Measurements from ENCODE around the gene IRX2.

Gene IRX2

DNA sequence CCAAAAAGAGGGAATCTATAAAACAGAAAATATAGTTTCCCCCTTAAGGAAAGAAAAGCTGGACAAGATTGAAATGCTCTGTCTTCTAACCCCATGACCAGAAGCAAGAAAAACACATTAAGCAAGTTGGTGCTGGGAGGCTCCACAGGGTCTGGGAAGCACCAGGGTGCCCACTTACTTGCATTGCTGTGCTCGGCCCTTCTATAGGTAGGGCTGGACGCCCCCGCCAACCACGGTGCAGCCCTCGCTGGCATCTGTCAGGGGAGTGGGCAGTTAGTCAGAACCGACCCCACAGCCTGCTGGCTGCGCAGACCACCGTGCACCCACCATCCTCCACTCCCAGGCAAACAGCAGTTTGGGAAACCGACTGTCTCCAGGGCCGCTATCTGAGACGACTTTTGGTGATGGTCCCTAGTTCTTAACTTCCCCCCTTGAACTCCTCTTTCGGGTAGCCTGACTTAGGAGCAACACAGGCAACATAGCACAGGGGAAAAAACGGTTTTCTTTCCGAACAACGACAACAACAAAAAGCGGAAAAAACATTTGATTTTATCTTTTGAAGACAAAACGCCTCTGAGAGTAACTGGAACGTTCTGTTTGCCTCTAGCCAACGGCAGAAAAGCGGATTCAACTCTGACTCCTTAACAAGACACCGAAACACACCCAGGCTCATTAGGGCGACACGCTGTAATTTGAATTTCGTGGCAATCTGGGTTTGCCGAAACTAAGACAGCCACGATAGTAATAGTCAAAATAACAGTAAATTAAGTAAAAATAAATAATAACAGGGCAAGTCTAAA lies 3.9 kb downstream of the IRX2 start:
- Histone ChIP-seq H3K4me3 (peak overlapping the region; percentile 31 to 81 (median 64)), H3K27ac (peak overlapping the region in 19 of 21 experiments; percentile 64 to 97 (median 90))

DNA sequence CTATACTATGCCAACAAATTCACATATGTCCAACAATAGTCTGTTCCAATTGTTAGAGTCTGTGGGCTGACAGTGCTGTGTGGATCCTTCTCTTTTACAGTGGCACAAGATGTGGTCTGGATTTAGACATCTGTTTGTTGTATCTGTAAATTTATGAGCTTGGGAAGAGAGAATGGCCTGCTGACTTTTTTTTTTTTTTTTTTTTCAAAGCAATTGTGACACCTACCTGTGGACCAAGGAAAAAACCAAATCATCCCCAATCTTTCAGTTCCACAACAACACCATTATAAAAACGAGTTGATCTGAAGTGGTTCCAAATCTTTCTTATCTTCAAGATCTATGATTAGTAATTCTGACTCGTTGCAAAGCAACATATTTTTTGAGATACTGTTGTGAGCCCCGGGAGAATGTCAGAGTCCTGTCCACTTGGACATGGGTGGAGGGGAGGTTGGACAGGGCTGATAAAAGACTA lies 4.9 kb downstream of the IRX2 start:
- Histone ChIP-seq H3K27ac (peak overlapping the region in 3 of 21 experiments; percentile 93 to 95 (median 95)), H3K4me3 (peak overlapping the region in 3 of 7 experiments; percentile 21 to 64 (median 63))

DNA sequence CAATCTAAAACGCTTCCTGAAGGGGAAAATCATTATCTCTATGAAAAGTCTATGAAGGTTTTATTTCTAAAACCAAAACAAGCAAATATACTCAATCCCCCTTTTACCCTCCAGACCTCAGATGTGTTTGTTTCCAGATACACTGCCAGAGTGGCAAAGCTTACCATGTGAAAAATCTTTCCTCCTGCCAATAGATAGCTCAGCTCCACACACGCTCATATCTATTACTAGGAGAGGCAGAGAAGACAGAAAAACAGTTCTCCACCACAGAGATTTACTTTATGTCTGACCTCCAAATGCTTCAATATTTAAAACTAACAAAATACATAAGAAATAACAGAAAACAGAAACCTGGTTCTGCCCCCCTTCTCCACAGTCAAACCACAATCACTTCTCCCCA lies 7.0 kb downstream of the IRX2 start:
- peak overlapping the region in 8 of 21 experiments; percentile 5 to 85 (median 59) for H3K27ac ChIP-seq

DNA sequence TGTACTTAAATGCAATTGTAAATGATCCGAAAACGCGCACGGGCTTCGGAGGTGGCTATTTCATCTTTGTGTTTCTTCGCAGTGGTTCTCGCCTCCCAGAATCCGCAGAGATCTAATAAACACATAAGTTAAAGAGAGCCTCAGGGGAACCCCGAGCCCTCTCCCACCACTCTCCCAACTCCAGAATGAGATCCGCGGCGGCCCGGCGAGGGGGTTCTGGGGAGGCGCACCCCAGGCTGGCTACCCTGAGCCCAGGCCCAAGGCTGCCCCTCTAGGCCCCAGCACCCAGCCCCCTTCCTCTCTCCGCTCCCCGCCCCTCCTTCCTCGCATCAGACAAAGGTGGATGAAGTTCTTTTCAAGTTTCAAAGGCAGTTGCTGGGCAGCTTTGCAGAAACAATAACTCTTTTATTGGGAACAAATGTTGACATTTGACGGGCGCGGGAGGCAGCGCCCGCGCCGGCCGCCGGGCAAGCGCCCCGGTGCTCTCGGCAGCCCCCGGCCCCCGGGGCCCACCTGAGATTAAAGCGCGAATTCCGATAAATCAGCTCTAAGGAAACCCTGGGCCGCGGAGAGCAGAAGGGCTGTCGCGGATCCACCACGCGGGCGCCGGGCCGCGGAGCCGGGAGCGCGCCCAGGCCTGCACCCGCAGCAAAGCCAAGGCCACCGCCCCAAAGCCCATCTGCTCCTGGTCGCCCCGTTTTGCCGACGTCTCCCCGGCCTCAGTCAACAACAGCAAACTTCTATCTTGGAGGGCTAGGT lies 8.4 kb downstream of the IRX2 start:
- Histone ChIP-seq H3K4me3 (peak overlapping the region in 2 of 7 experiments; percentile 2 to 4), H3K27ac (peak overlapping the region in 18 of 21 experiments; percentile 5 to 85 (median 66))

More for the DNA sequence above, 7.0 kb downstream of the IRX2 start:
- peak overlapping the region in 1 of 7 experiments; percentile 63 for H3K4me3 ChIP-seq

DNA sequence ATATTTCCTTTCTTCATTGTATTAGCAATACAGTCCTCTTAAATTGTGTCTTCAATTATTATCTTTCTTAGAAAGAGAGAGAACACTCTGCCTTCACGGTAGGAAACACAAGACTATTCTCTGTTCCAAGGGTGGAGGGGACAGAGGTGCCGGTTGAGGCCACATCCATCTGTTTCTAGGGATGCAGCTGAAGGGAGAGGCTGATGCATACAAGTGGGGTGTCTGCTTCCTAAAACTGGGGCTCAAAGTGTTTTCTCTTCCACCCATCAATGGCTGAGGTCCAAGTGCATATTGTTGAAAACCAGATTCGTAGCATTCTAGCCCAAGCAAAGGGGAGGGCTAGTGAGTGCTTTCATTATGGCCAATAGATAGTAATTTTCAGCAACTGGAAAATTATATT lies 9.5 kb downstream of the IRX2 start:
- Histone ChIP-seq H3K27ac (peak overlapping the region in 6 of 21 experiments; percentile 17 to 85 (median 74)), H3K4me3 (no peak overlapping the region)

DNA sequence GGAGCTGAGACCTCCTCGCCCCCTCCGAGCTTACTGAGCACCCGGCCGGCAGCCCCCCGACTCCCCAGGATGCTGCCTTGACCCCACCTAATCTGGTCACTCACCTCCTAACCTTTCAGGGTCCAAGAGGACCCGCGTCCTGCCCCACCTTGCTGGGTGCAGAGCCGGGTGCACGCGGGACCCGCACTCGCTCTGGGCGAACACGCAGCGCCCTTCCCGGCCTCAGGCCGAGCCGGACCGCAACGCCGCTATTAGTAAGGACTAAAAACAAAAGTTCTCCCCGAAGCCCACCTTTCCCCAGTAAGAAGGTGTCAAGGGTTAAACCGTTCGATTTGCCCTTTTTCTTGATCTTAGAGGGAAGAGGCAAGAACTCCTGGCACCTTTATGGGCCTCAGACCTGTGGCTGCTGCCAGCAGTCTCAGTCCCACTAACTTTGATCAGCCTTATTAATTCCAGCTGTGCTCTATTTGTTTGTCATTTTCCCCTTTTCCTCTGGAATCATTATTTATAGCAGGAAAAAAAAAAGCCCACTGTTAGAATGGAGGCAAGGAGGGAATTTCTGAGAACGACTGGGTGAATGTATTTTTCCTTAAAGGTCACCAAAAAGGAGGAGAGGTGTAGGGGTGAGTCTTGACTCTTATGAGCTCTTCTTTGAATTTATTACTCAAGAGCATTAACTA lies 10.5 kb downstream of the IRX2 start:
- Histone ChIP-seq H3K27ac (peak overlapping the region in 11 of 21 experiments; percentile 59 to 85 (median 75)), H3K4me3 (peak overlapping the region in 1 of 7 experiments; percentile 14)

DNA sequence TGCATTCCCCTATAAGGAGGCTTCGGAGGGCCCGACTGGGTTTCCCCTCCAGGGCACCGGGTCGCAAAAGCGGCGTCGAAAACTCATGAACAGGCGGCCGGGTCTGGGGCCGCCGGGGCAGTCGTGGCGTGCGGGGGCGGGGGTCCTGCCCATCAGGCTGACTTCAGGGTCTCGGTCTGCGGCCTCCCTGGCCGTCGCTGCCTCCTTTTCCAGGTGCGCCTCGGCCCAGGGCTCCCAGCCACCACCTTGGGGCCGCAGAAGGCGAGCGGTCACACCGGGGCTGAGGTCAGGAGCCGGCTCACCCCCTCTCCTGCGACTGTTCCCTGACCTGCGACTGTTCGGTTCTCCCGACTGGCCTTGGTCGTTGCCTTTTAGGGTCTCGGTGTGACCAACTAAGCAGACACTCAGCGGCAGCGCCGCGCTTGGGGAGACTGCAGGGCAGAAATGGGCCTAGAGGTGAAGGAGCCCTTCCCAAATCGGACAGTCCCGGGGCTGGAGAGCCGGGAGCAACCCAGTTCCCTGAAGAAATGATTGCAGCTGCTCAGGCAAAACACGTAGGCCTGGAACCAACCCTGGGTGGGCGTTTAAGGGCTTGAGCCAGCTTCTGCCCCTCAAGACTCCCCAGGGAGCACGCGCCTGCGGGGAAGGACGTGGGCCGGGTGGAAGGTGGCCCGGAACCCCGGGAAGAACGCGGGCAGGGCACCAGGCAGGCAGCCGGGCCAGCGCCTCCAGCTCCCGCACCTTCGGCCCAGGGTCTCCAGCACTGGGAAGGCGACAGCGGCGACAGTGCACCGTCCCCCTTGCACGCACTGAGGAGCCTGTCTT lies 11.2 kb downstream of the IRX2 start:
- peak overlapping the region in 19 of 21 experiments; percentile 48 to 86 (median 76) for H3K27ac ChIP-seq
- peak overlapping the region; percentile 31 to 56 (median 48) for H3K4me3 ChIP-seq

DNA sequence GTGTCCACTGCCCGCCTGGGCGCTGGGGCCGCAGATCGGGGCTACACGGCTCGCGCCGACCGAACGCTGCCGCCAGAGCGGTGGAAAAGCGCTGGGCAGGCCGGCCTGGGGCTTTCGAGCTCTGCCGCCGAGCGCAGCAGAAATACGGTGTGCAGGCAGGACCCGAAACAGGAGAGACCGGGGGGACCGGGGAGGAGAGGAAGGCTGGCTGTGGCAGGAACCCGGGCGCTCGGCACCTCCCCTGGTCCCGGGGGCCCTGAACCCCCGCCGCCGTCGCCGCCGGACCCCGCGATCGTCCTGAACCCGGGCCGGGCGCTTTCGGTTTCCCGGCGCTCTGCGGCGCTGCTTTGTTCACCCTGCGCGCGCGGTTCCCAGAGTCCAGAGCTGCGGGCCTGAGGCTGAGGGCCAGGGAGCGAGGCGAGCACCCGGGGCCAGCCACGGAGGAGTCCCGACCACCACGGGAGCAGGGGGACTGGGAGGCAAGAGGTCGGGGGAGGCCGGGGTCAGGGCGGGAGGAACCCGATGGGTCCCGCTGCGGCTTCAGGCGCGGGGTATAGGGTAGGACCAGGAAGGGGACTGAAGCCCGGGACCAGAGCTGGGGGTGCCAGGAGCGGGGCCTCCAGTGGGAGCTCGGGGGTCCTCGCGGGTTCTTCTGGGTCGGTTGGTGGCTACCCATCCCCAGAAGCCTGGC lies 12.0 kb downstream of the IRX2 start:
- Histone ChIP-seq H3K27ac (peak overlapping the region in 20 of 21 experiments; percentile 48 to 86 (median 76)), H3K4me3 (peak overlapping the region; percentile 31 to 56 (median 48))

DNA sequence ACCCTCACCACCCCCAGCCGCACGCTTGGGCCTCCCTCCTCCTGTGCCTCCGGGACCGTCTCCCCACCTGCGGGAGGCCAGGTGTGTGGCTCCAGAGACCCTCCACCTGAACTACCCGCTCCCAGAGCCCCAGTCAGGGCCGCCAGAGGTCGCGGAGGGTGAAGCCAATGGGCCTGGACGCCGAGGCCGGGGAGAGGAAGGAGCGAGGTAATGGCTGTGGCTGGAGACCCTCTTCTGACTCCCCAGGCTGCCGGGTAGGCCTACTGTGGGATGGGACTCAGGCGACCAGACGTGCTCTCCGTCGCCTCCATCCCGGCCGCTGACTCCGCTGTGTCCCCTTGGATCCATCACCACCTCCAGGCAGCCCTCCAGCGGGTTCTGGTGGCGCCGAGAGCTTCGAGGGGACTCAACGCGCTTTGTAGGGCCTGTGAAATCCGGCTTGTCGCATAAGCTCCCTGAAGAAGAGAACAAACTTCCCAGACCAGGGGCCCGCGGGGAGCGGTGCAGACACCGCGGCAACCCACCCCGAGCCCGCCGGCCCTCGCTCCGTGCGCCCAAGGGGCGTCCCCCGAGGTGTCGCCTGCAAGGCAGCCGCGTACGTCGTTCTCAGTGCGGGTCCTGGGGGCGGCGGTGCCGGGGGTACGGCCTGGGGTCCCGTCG lies 12.6 kb downstream of the IRX2 start:
- Histone ChIP-seq H3K4me3 (peak overlapping the region; percentile 31 to 56 (median 48)), H3K27ac (peak overlapping the region in 20 of 21 experiments; percentile 48 to 86 (median 76))

DNA sequence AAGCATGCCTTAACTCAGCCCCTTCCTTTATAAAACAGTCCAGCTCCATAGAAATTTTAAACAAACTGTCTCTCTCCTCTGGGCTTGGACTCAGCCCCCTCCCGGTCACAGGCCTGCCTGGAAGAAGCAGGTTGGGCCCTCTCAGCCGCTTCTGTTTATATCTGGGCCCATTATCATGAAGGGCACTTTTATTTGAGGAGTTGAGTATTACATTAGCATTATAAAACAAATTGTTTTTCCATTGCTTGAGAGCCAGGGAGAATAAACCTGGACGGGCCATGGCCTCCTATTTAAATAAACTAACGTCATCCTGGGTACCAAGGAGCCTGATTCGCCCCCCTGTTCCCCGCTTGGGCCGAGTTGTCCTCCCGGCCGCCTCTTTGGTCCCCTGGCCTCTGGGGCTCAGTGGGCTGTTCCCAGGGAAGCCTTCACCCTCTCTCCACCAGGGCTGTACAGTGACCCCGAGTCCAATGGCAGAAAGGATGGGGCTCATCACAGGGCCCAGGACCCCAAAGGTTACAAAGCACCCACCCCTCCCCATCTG lies 13.2 kb downstream of the IRX2 start:
- H3K4me3 ChIP-seq: no peak overlapping the region
- peak overlapping the region in 1 of 21 experiments; percentile 70 for H3K27ac ChIP-seq

DNA sequence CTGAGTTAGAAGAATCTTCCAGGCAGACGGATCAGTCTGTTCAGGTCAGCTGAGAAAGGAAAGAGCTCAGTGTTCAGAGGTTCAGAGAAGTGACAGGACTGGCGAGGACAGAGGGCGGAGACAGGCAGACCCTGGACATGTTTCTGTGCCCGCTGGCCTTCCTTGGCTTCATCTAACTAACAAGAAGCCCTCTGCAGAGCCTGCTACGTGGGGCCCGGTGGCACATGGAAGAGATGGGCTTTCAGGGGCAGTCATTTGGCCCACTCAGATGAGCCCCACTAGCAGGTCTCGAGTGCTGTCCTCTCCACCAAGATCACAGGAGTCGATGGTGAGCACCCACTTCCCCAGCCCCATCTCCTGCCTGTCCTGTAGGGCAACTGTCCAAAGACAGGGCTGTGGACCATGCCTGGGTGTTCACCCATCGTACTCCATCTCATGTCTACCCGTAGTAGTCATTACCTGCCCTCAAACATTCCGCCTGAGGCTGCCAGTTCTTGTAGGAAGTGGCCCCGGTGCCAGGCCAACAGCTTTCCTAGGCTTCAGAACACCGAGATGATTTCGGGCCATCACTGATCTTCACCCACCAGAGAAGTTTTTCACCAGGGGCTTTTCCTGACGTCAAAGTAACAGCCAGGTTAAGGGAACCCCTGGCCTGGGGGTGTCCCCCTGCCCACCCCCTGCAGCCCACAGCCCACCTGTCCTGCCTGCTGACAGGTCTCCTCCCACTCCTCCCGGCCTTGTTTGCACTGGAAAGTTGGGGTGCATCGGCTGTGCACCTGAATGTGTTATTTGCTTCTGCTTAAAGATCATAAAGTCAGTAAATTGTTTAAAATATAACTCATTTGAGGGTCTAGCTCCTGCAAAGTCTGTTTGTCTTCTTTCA lies 14.0 kb downstream of the IRX2 start:
- H3K27ac ChIP-seq: no peak overlapping the region
- H3K4me3 ChIP-seq: no peak overlapping the region

DNA sequence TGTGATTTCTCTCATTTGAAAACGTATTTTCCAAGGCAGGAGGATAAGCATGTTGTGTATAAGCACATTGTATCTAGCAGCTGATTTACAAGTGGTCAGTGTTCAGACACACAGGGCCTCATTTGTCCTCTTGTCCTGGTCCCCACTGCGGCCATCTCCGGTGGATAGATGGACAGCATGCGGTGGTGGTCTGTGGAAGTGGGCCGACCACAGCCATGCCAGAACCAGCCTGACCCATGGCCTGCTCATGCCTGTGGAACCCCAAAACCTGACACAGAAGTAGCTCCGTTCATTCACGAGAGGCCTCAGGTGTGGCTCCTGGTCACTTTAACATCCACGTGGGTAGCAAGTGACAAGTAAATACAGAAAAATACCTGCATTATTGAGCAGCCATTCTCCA lies 14.6 kb downstream of the IRX2 start:
- Histone ChIP-seq H3K4me3 (no peak overlapping the region), H3K27ac (no peak overlapping the region)

DNA sequence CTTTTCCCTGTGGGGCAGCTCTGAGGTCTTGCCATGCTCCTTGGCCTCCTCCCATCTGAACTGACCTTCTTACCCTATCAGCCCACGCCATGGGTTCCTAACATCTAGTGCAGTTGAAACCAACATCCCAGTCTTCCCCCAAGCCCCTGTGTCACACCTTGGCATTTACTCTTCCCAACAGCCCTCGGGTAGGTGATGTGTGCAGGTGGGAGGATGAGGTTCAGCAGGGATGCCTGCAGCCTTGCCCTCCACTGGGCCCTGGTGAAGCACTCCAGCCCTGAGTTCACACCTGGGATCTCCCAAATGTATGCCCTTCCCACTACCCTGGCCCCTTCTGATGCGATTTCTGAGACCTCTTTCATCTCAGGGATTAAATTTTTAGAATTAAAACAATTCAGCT lies 15.5 kb downstream of the IRX2 start:
- Histone ChIP-seq H3K4me3 (no peak overlapping the region), H3K27ac (no peak overlapping the region)

DNA sequence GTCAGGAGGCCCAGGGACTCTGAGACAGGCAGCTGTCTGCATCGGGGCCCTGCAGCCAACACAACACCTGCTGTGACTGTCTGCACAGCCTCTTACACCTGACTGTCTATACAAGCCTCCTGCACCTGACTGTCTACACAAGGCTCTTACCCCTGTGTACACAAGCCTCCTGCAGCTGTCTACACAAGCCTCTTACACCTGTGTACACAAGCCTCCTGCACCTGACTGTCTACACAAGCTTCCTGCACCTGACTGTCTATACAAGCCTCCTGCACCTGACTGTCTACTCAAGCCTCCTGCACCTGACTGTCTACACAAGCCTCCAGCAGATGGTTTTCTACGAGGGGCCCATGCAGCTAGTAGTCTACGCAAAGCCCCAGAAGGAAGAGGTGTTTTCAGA lies 18.6 kb downstream of the IRX2 start:
- H3K4me3 ChIP-seq: no peak overlapping the region
- H3K27ac ChIP-seq: no peak overlapping the region

DNA sequence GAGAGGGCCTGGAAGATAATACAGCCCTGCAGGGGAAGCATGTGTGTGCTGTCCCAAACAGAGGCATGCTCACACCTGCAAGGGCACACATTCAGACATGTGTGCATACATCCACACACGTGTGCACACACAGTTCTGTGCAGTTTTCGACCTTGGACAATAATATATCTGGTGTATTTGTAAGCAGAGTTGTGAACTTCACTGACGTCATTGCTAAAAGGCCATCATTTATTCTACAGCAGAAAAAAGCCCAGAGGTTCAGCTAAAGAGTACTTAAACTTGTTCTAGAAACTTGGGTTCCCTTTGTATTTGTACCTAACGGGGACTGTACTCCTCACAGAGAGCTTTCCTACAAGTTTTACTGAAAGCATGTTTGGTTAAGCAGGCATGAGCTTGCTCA lies 19.5 kb downstream of the IRX2 start:
- H3K27ac ChIP-seq: no peak overlapping the region
- no peak overlapping the region for H3K4me3 ChIP-seq

DNA sequence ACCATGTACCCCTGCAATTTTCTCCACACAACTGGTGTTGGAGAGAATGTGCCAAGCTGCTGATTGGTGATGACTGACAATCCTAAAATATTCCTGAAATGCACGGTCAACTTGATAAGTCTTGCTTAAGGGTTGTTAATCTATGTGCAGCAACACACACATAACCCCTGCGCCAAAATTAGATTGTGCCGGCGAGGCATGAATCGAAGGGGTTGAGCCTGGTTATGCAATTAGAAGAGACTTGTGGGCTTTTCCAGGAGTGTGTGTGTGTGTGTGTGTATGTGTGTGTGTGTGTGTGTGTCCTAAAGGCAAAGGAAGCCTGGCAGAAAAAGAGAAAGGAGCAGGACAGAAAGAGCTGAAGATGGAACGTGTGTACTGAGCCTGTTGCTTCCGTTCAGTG lies 22.3 kb downstream of the IRX2 start:
- H3K4me3 ChIP-seq: no peak overlapping the region
- H3K27ac ChIP-seq: no peak overlapping the region

DNA sequence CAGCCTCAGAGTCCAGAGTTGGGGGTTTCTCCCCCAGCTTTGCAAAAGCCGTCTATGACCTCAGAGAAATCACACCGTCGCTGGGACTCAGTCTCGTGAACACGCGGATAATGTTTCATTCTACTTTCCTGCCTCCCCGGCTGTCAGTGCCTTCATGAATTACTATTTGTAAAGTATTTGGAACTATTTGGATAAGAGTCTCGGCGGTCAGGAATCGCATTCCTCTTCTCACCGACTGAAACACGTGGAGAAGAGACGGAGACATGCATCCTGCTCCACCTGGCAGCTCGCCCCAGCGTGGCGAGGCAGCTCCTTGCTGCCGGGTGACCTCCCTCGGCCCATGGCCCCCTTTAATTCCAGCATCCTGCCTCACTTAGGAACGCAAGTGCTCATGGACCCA lies 23.9 kb downstream of the IRX2 start:
- Histone ChIP-seq H3K27ac (no peak overlapping the region), H3K4me3 (no peak overlapping the region)

Data from skin epidermis (tissue), 12 donors.